BE2C (cell line): ENCODE results near the gene MGME1.

Experiments used
- DNase-seq: peaks from one replicate; pipeline ENCODE4 v3.0.0-alpha.2; 2020
- H3K27me3 ChIP-seq: fragments of 250-450 bp; sonication (Bioruptor Pico); 2 replicates; pipeline ENCODE4 v1.5.1; 2020; ENCODE audit warnings: mild to moderate bottlenecking
- H3K36me3 ChIP-seq: fragments of 250-450 bp; sonication (Bioruptor Pico); 2 replicates; pipeline ENCODE4 v1.5.1; 2020; ENCODE audit warnings: mild to moderate bottlenecking
- H3K4me1 ChIP-seq: fragments of 250-450 bp; sonication (Bioruptor Pico); 2 replicates; pipeline ENCODE4 v1.5.1; 2020
- H3K4me3 ChIP-seq: 2 replicates; pipeline ENCODE4 v1.5.1; 2011; ENCODE audit warnings: low read depth, low read length
- H3K9me3 ChIP-seq: fragments of 250-450 bp; sonication (Bioruptor Pico); 2 replicates; pipeline ENCODE4 v1.5.1; 2020
- CTCF ChIP-seq: IDR thresholded peaks from 2 replicates; pipeline ENCODE4 v1.5.1; 2012; ENCODE audit warnings: mild to moderate bottlenecking, low read depth, low read length

The MGME1 gene

GRCh38 chr20:17949899-17950298 lies 18.9 kb upstream of the MGME1 start:
- peaks cover 100% of the 10 kb centered on the region for H3K36me3 ChIP-seq
- no peak overlapping the region for H3K4me3 ChIP-seq
- H3K9me3 ChIP-seq, result no peaks in the 10 kb centered on the region

GRCh38 chr20:17950670-17951069 lies 18.1 kb upstream of the MGME1 start:
- no peaks in the 10 kb centered on the region for H3K4me1 ChIP-seq
- H3K4me3 ChIP-seq, result no peak overlapping the region
- no peaks in the 10 kb centered on the region for H3K9me3 ChIP-seq
- no peak for DNase-seq
- H3K36me3 ChIP-seq, result peaks cover 100% of the 10 kb centered on the region
- TF ChIP-seq CTCF, result no peak
- no peaks in the 10 kb centered on the region for H3K27me3 ChIP-seq

More at GRCh38 chr20:17949899-17950298, 18.9 kb upstream of the MGME1 start:
- Histone ChIP-seq H3K4me1 (no peaks in the 10 kb centered on the region), H3K27me3 (no peaks in the 10 kb centered on the region)
- TF ChIP-seq CTCF, result no peak
- DNase-seq, result no peak

GRCh38 chr20:17951323-17951722 lies 17.5 kb upstream of the MGME1 start:
- no peaks in the 10 kb centered on the region for H3K4me1 ChIP-seq
- no peaks in the 10 kb centered on the region for H3K9me3 ChIP-seq
- no peaks in the 10 kb centered on the region for H3K27me3 ChIP-seq
- no peak overlapping the region for H3K4me3 ChIP-seq
- no peak for TF ChIP-seq CTCF
- H3K36me3 ChIP-seq, result peaks cover 100% of the 10 kb centered on the region
- no peak for DNase-seq

GRCh38 chr20:17952692-17953684 lies 15.8 kb upstream of the MGME1 start:
- H3K4me3 ChIP-seq, result no peak overlapping the region
- no peaks in the 10 kb centered on the region for H3K9me3 ChIP-seq
- H3K4me1 ChIP-seq, result no peaks in the 10 kb centered on the region
- TF ChIP-seq CTCF, result no peak
- peaks cover 95% of the 10 kb centered on the region for H3K36me3 ChIP-seq
- H3K27me3 ChIP-seq, result no peaks in the 10 kb centered on the region
- DNase-seq, result no peak

- H3K4me3 ChIP-seq, result no peak overlapping the region
- no peaks in the 10 kb centered on the region for H3K27me3 ChIP-seq
- no peak for DNase-seq
- peaks cover 87% of the 10 kb centered on the region for H3K36me3 ChIP-seq
- no peak for TF ChIP-seq CTCF
- no peaks in the 10 kb centered on the region for H3K9me3 ChIP-seq
- H3K4me1 ChIP-seq, result peaks cover 6% of the 10 kb centered on the region
These were observed 14.9 kb upstream of the MGME1 start for GRCh38 chr20:17953935-17954334.

GRCh38 chr20:17955302-17955701 lies 13.5 kb upstream of the MGME1 start:
- TF ChIP-seq CTCF, result no peak
- no peaks in the 10 kb centered on the region for H3K9me3 ChIP-seq
- peaks cover 84% of the 10 kb centered on the region for H3K36me3 ChIP-seq
- no peaks in the 10 kb centered on the region for H3K27me3 ChIP-seq
- no peak for DNase-seq
- H3K4me3 ChIP-seq, result no peak overlapping the region
- peaks cover 19% of the 10 kb centered on the region for H3K4me1 ChIP-seq
